K562 (cell line): ENCODE data around the gene IRF2. TPM values are rescaled to one million over a fixed set of nuclear protein-coding genes. Genes with fewer than 3 reads are reported as not detected.

Source experiments
- ATAC-seq: fragments of 200-7000 bp; cut with Tn5 transposase; 3 replicates; pipeline ENCODE4 v1.9.1; 2020; ENCODE audit warnings: moderate library complexity
- BruUV-seq: library from RNA; stranded (reverse); fragments of 400-500 nt; replicated peaks from 2 replicates; lab custom pipeline; 2021; lab: Mats Ljungman, UMichigan
- CTCF ChIA-PET: fragments of 300-600 bp; formaldehyde crosslinking; extraction: SDS; loops from one replicate; lab custom pipeline; 2021; ENCODE audit warnings: low intra/inter-chr PET ratio; lab: Yijun Ruan, JAX
- POLR2A ChIA-PET: fragments of 300-600, 350-650 bp; sonication (Branson Sonifier 250); formaldehyde crosslinking; extraction: SDS; loops from one replicate; lab custom pipeline; 2021; ENCODE audit warnings: antibody characterized with exemption, inconsistent platforms; lab: Yijun Ruan, JAX
- DNase-seq, 4 experiments: peaks; one replicate each; pipeline versions ENCODE4 v3.0.0 to v3.0.0-alpha.2; 2011 to 2018; ENCODE audit warnings: low spot score in 3 of 4, mixed read lengths in 3 of 4; ENCODE audit errors: extremely low read depth in 1 of 4
- FAIRE-seq: peaks from 2 replicates; lab custom pipeline; 2011; peaks lifted over from hg19 to GRCh38; lab: Jason Lieb, UNC
- H2AFZ ChIP-seq: 2 replicates; pipeline ENCODE4 v1.6.0; 2011; ENCODE audit warnings: low read depth, low read length, control low read depth, inconsistent platforms
- H3K27ac ChIP-seq: fragments of 200-600 bp; 3 replicates; pipeline ENCODE4 v1.8.0; 2011; ENCODE audit warnings: low read depth, mild to moderate bottlenecking, control low read depth, inconsistent platforms, low read length, moderate library complexity, mixed read lengths; ENCODE audit errors: extremely low read depth
- H3K27me3 ChIP-seq, 2 experiments: fragments of 300-600 bp in 1 of 2; 2 replicates in 1 of 2; 3 replicates in 1 of 2; pipeline versions ENCODE4 v1.6.0 to v1.8.0; 2011; ENCODE audit warnings: inconsistent platforms in 2 of 2, low read length in 2 of 2, mild to moderate bottlenecking in 1 of 2, mixed read lengths in 1 of 2, moderate library complexity in 1 of 2; ENCODE audit not compliant: control insufficient read depth in 2 of 2, insufficient read depth in 2 of 2
- H3K36me3 ChIP-seq: fragments of 300-600 bp; 3 replicates; pipeline ENCODE4 v1.8.0; 2011; ENCODE audit warnings: mild to moderate bottlenecking, low read length, inconsistent platforms; ENCODE audit not compliant: control insufficient read depth, insufficient read depth
- H3K4me1 ChIP-seq, 2 experiments: fragments of 200-600 bp in 1 of 2; replicated peaks in 1 of 2; 2 replicates in 1 of 2; 3 replicates in 1 of 2; pipeline versions ENCODE4 v1.5.1 to v1.8.0; 2011; ENCODE audit warnings: inconsistent platforms in 2 of 2, low read length in 2 of 2, mild to moderate bottlenecking in 1 of 2, mixed read lengths in 1 of 2, moderate library complexity in 1 of 2; ENCODE audit not compliant: control insufficient read depth in 2 of 2, insufficient read depth in 2 of 2
- H3K4me2 ChIP-seq: 2 replicates; pipeline ENCODE4 v1.6.1; 2011; ENCODE audit warnings: low read length, control low read depth, inconsistent platforms, mixed read lengths; ENCODE audit not compliant: insufficient read depth
- H3K4me3 ChIP-seq: fragments of 200-600 bp; sonication (generic), shearing (Covaris generic); 2 replicates; pipeline ENCODE4 v1.5.1; 2016; ENCODE audit warnings: control low read depth, inconsistent platforms
- H3K79me2 ChIP-seq: fragments of 200-600 bp; 3 replicates; pipeline ENCODE4 v1.8.0; 2011; ENCODE audit warnings: low read length, inconsistent platforms; ENCODE audit not compliant: control insufficient read depth, insufficient read depth
- H3K9ac ChIP-seq, 2 experiments: 2 replicates each; pipeline versions ENCODE4 v1.6.0 to v1.6.1; 2011; ENCODE audit warnings: low read depth in 2 of 2, low read length in 2 of 2, control low read depth in 1 of 2, inconsistent platforms in 1 of 2, mild to moderate bottlenecking in 1 of 2, mixed read lengths in 1 of 2; ENCODE audit not compliant: insufficient read depth in 1 of 2
- H3K9me1 ChIP-seq: one replicate; pipeline ENCODE4 v1.6.0; 2011; ENCODE audit warnings: inconsistent platforms, mild to moderate bottlenecking, low read length, moderate library complexity; ENCODE audit not compliant: control insufficient read depth, insufficient read depth
- H3K9me3 ChIP-seq: replicated peaks from 2 replicates; pipeline ENCODE4 v1.5.1; 2011; ENCODE audit warnings: low read depth, low read length, inconsistent platforms; ENCODE audit not compliant: control insufficient read depth, insufficient read depth
- H4K20me1 ChIP-seq: replicated peaks from 2 replicates; pipeline ENCODE4 v1.6.1; 2011; ENCODE audit warnings: low read length, inconsistent platforms, mixed read lengths; ENCODE audit not compliant: control insufficient read depth, insufficient read depth
- ATF3 ChIP-seq, 2 experiments: fragments of 450-650 bp in 1 of 2; sonication (generic) in 1 of 2; formaldehyde crosslinking in 1 of 2; IDR thresholded peaks in 1 of 2; conservative IDR thresholded peaks in 1 of 2; 2 replicates each; pipeline versions ENCODE4 v1.6.1 to v1.8.1; 2016 to 2023; ENCODE audit warnings: mild to moderate bottlenecking in 2 of 2, moderate library complexity in 2 of 2, inconsistent platforms in 1 of 2, missing genetic modification reagents in 1 of 2
- CCNT2 ChIP-seq: IDR thresholded peaks from 2 replicates; pipeline ENCODE4 v1.6.1; 2011; ENCODE audit warnings: borderline replicate concordance, low read depth, mild to moderate bottlenecking, moderate library complexity, mixed read lengths, low read length; ENCODE audit not compliant: insufficient read length; ENCODE audit errors: extremely low read depth
- COPS2 ChIP-seq: fragments of 450-650 bp; conservative IDR thresholded peaks from 2 replicates; pipeline ENCODE4 v1.6.1; 2016; ENCODE audit warnings: mild to moderate bottlenecking, moderate library complexity
- E2F3 ChIP-seq: fragments of 250-450 bp; sonication (Bioruptor Pico); IDR thresholded peaks from 2 replicates; pipeline ENCODE4 v1.4.0; 2020; ENCODE audit warnings: mild to moderate bottlenecking
- JUND ChIP-seq, 2 experiments: IDR thresholded peaks; 2 replicates in 1 of 2; 3 replicates in 1 of 2; pipeline ENCODE4 v1.6.1; 2011; ENCODE audit warnings: borderline replicate concordance in 2 of 2, low read depth in 2 of 2, low read length in 2 of 2, improper control_type of control experiment in 1 of 2, missing biosample characterization in 1 of 2, missing genetic modification characterization in 1 of 2, missing genetic modification reagents in 1 of 2
- KLF6 ChIP-seq: fragments of 250-450 bp; sonication (Bioruptor Pico); IDR thresholded peaks from 2 replicates; pipeline ENCODE4 v1.4.0; 2020; ENCODE audit warnings: mild to moderate bottlenecking, moderate library complexity, borderline replicate concordance
- NR4A1 ChIP-seq, 2 experiments: fragments of 250-450 bp in 1 of 2; fragments of 450-650 bp in 1 of 2; sonication (Bioruptor Pico) in 1 of 2; IDR thresholded peaks; 2 replicates each; pipeline versions ENCODE4 v1.4.0 to v1.6.1; 2016 to 2020; ENCODE audit warnings: mild to moderate bottlenecking in 2 of 2, missing compliant biosample characterization in 1 of 2, missing genetic modification characterization in 1 of 2, moderate library complexity in 1 of 2
- ZBTB33 ChIP-seq: sonication (generic); formaldehyde crosslinking; IDR thresholded peaks from 2 replicates; pipeline ENCODE4 v1.8.1; 2023; ENCODE audit warnings: mild to moderate bottlenecking, missing genetic modification reagents
- ZNF140 ChIP-seq: fragments of 250-450 bp; sonication (Bioruptor Pico); IDR thresholded peaks from 2 replicates; pipeline ENCODE4 v1.8.0; 2021; ENCODE audit warnings: moderate library complexity, mild to moderate bottlenecking, inconsistent platforms
- ZNF165 ChIP-seq: fragments of 250-450 bp; sonication (Bioruptor Pico); IDR thresholded peaks from 2 replicates; pipeline ENCODE4 v1.4.0; 2020; ENCODE audit warnings: borderline replicate concordance
- ZNF830 ChIP-seq: fragments of 250-450 bp; sonication (Bioruptor Pico); IDR thresholded peaks from 2 replicates; pipeline ENCODE4 v1.5.0; 2021; ENCODE audit warnings: mild to moderate bottlenecking
- WGBS: fragments of 100-300 bp; shearing (Covaris generic); methylation state at CpG from one replicate; pipeline ENCODE4 v1.1.6; 2016; ENCODE audit warnings: low coverage, mixed read lengths; ENCODE audit not compliant: insufficient coverage; ENCODE audit errors: missing lambda C conversion rate; 5-methylcytosine and 5-hydroxymethylcytosine counted together
- in situ Hi-C: fragments of 300-500 bp; cut with MboI; formaldehyde crosslinking; loops from 4 replicates; pipeline ENCODE4 v1.15.0; 2018; ENCODE audit warnings: inconsistent platforms, mixed read lengths
- intact Hi-C: fragments of 100-400 bp; cut with micrococcal nuclease; formaldehyde crosslinking; loops from 2 replicates; pipeline ENCODE4 v1.14.2; 2022
- polyA plus RNA-seq, 8 experiments: library from polyadenylated mRNA; depleted of rRNA in 4 of 8; stranded (reverse) in 5 of 8; unstranded in 3 of 8; fragments of >200 nt; fragmentation: Nextera tagmentation in 2 of 8; fragmentation: Illumina TruSeq in 1 of 8; extraction: Ambion mirVana in 2 of 8; extraction: Trizol in 1 of 8; gene quantifications; 2 replicates each; pipeline versions ENCODE4 v1.2.1 to v1.2.3, GENCODE V29; 2011 to 2014; ENCODE audit warnings: inconsistent platforms in 1 of 8, missing spikeins in 1 of 8
- total RNA-seq, 7 experiments: library from RNA; depleted of rRNA in 6 of 7; stranded (reverse); fragments of >200 nt in 6 of 7; fragmentation: Illumina TruSeq in 2 of 7; extraction: Trizol in 2 of 7; gene quantifications; 2 replicates each; pipeline versions ENCODE4 v1.2.1 to v1.2.3, GENCODE V29; 2011 to 2021; ENCODE audit warnings: low replicate concordance in 1 of 7

IRF2 gene
- total and polyA plus RNA-seq, 9 of the 15 experiments (the other 6 are each of a cell fraction or from before 2014, with no cell fraction given) = 7.1 to 17.1 (median 11.3) TPM

GRCh38 chr4:184355111-184355604, 119.2 kb downstream of the IRF2 start (continued):
- peak; percentile 74 for TF ChIP-seq JUND (IDR thresholded peaks at IDR 0.05; ENCODE audit: borderline replicate concordance, low read depth, low read length)
- TF ChIP-seq JUND (tag; IDR thresholded peaks at IDR 0.05; ENCODE audit: borderline replicate concordance, low read depth, low read length) = peak; percentile 76; the same call in 2 of the 3 replicates
- TF ChIP-seq CCNT2 = no peak

- in situ Hi-C loops = no loop called here
- no peak for TF ChIP-seq KLF6 (CRISPR knock-in tag)
- no peak for TF ChIP-seq ZBTB33 (CRISPR knock-in tag)
- no peak for TF ChIP-seq ZNF830
- TF ChIP-seq E2F3 = no peak
- no peak for TF ChIP-seq COPS2
- no peak for TF ChIP-seq ZNF140 (CRISPR knock-in tag)
- TF ChIP-seq NR4A1 (CRISPR knock-in tag; IDR thresholded peaks at IDR 0.05) = no peak
- TF ChIP-seq NR4A1 (tag; IDR thresholded peaks at IDR 0.05) = no peak
- no peak for TF ChIP-seq ZNF165 (CRISPR knock-in tag)
- no peak for TF ChIP-seq ATF3 (IDR thresholded peaks at IDR 0.05)
- no peak for TF ChIP-seq ATF3 (CRISPR knock-in tag; conservative IDR thresholded peaks at IDR 0.05)
Measured at GRCh38 chr4:184352891-184353290, 121.5 kb downstream of the IRF2 start.

More at GRCh38 chr4:184352891-184353290, 121.5 kb downstream of the IRF2 start:
- intact Hi-C loops = no loop called here
- no peaks in the 10 kb centered on the region for H3K36me3 ChIP-seq
- ChIA-PET POLR2A (interaction anchor here (1.3 kb wide), 1 partner anchor 14 kb away, joined by 4 read pairs; no protein-coding TSS in a partner anchor), CTCF (no interaction called here)
- H3K4me1 ChIP-seq = peaks cover 6 to 18% of the 10 kb centered on the region in 2 experiments
- ATAC-seq (no peak), DNase-seq (no peak), FAIRE-seq (no peak)
- 60% methylated on average over 5 of the region's 5 CpGs for WGBS
- H3K4me2 ChIP-seq = no peak overlapping the region
- H3K27ac ChIP-seq = no peak overlapping the region
- no peaks in the 10 kb centered on the region for H3K79me2 ChIP-seq
- H3K4me3 ChIP-seq = no peak overlapping the region
- no peaks in the 10 kb centered on the region for H3K9me1 ChIP-seq
- H3K9ac ChIP-seq = no peak overlapping the region
- H4K20me1 ChIP-seq = no peaks in the 10 kb centered on the region
- BruUV-seq = no TSS peak
- H3K27me3 ChIP-seq = no peaks in the 10 kb centered on the region
- no peaks in the 10 kb centered on the region for H3K9me3 ChIP-seq
- H2AFZ ChIP-seq = no peak overlapping the region
